Heart left ventricle (tissue), 16 donors: ENCODE measurements around the gene CCDC28B. TPM values are rescaled to one million over a fixed set of nuclear protein-coding genes. Genes with fewer than 3 reads are reported as not detected.

Source experiments
- ATAC-seq, 4 donors: fragments of 200-7000 bp; cut with Tn5 transposase; one replicate each; pipeline ENCODE4 v1.9.1; 2020 to 2022; ENCODE audit warnings: moderate library complexity in 4 of 4, mild to moderate bottlenecking in 3 of 4, moderate number of reproducible peaks in 1 of 4
- DNase-seq, 5 donors: peaks; one replicate each; pipeline ENCODE4 v3.0.0-alpha.2; 2020
- H3K27ac ChIP-seq, 12 donors: fragments of 200-600 bp; sonication (generic) in 4 of 12; one replicate each; pipeline versions ENCODE4 v1.5.0 to v1.8.0; 2016 to 2022; ENCODE audit warnings: mild to moderate bottlenecking in 2 of 12
- H3K27me3 ChIP-seq, 9 donors: fragments of 200-600 bp; sonication (generic) in 2 of 9; one replicate each; pipeline versions ENCODE4 v1.5.1 to v1.8.0; 2016 to 2022; ENCODE audit warnings: mild to moderate bottlenecking in 3 of 9
- H3K36me3 ChIP-seq, 9 donors: fragments of 200-600 bp; sonication (generic) in 2 of 9; one replicate each; pipeline versions ENCODE4 v1.5.0 to v1.8.0; 2018 to 2022; ENCODE audit warnings: mild to moderate bottlenecking in 2 of 9
- H3K4me1 ChIP-seq, 12 donors: fragments of 200-600 bp; sonication (generic) in 4 of 12; one replicate each; pipeline versions ENCODE4 v1.5.0 to v1.8.0; 2016 to 2022; ENCODE audit warnings: mild to moderate bottlenecking in 3 of 12
- H3K4me3 ChIP-seq, 12 donors: fragments of 200-600 bp; sonication (generic) in 4 of 12; one replicate each; pipeline versions ENCODE4 v1.5.0 to v1.8.0; 2017 to 2022; ENCODE audit warnings: mild to moderate bottlenecking in 9 of 12, moderate library complexity in 4 of 12
- H3K9me3 ChIP-seq, 12 donors: fragments of 200-600 bp; sonication (generic) in 4 of 12; one replicate each; pipeline versions ENCODE4 v1.5.0 to v1.8.0; 2016 to 2022; ENCODE audit warnings: mild to moderate bottlenecking in 1 of 12
- POLR2A ChIP-seq, 2 donors: fragments of 450-650 bp; IDR thresholded peaks; one replicate each; pipeline ENCODE4 v1.6.1; 2017; ENCODE audit warnings: antibody characterized with exemption in 2 of 2, mild to moderate bottlenecking in 2 of 2, moderate library complexity in 2 of 2
- WGBS, 4 donors: extraction: QIAGEN DNeasy Blood & Tissue Kit in 2 of 4; methylation state at CpG; one replicate each; pipeline versions ENCODE4 v1.1.5 to v1.1.7; 2013 to 2018; 5-methylcytosine and 5-hydroxymethylcytosine counted together
- intact Hi-C, 10 donors: fragments of 100-400 bp; cut with DNase I; formaldehyde crosslinking; loops; one replicate each; pipeline versions ENCODE4 v1.11.1 to v1.14.2; 2022
- polyA plus RNA-seq, 2 donors: library from polyadenylated mRNA; stranded (reverse); fragments of 200-250 nt; gene quantifications; one replicate each; pipeline ENCODE4 v1.2.3, GENCODE V29; 2013
- total RNA-seq, 9 donors: library from RNA; depleted of rRNA in 2 of 9; stranded (reverse); fragments of >200 nt in 2 of 9; fragmentation: NEBNext Ultra II Directional in 3 of 9; extraction: Animal tissue kit (Norgen Biotek cat#: 25700) in 3 of 9; gene quantifications; one replicate each; pipeline versions ENCODE4 v1.1.0 to v1.2.4, GENCODE V29; 2016 to 2023
- TF ChIP-seq, protein P1 (sequence below), 12 donors: fragments of 200-600 bp; sonication (generic) in 4 of 12; IDR thresholded peaks; one replicate each; pipeline versions ENCODE4 v1.5.0 to v1.8.0; 2018 to 2022; ENCODE audit warnings: antibody characterized with exemption in 12 of 12, mild to moderate bottlenecking in 5 of 12
- donor health status: ischemic (EF 13 %, LVEDD 7.1; RV severe dilation, severe dysfunction).
- donor health status: healthy with polysubstance abuse.
- donor health status: DM: no; HTN: yes; CAD: no.
- donor health status: DM: no; HTN: no; CAD: no.
- donor health status: ischemic (EF 25% LVEDD 6.9; RV normal size, moderate dysfunction).
- donor health status: ischemic (EF 25% LVEDD 5.7; RV mildly dilated, moderate dysfunction).
- donor health status: healthy.
- donor health status: DM: yes; HTN: yes; CAD: no.
- donor health status: ischemic (EF 35%, LVEDD 5.7; RV mildly dilated, moderate dysfunction).
- donor health status: nonischemic (EF 11% LVEDD 7.7; RV severe dilation, severe dysfunction).
- donor health status: DM: yes; HTN: yes; CAD: no.
- donor health status: PGD.
- donor health status: ischemic (EF 29% LVEDD 5.4; RV normal size, mild dysfunction).
- donor health status: nonischemic (EF 23%, LVEDD 6.1; RV moderate dilation, normal function).

Gene CCDC28B
- total and polyA plus RNA-seq, 11 donors, result 12.5 to 40.2 (median 17.0) TPM

DNA sequence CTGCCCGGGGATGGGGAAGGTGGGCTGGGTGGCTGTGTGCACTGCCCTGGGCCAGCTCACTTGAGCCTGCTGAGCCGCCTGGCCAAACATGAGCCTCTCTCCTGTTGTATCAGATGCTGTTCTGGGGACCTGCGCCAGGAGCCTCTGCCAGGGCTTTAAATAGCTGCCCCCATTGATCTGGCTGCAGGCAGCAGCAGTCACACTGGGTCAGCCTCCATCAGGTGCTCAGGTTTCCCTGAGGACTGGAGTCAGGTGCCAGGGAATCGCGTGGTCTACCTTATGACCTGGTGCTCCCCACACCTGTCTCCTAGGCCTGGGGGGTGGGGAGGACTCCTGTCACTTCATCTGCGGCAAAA, 700 bp upstream of the CCDC28B start:
- Histone ChIP-seq H3K4me1 (peaks cover 5 to 49% (median 24%) of the 10 kb centered on the region in 12 donors), H3K27me3 (no peaks in the 10 kb centered on the region), H3K4me3 (peak overlapping the region in 10 of 12 donors; percentile 39 to 78 (median 69)), H3K9me3 (no peaks in the 10 kb centered on the region), H3K27ac (peak overlapping the region in 11 of 12 donors; percentile 78 to 93 (median 87)), H3K36me3 (peaks cover 2 to 42% (median 34%) of the 10 kb centered on the region in 9 donors)
- WGBS, 4 donors, result 23 to 39% (median 32%) methylated on average over 5 to 6 of the region's 6 CpGs
- DNase-seq (peak; percentile 70 to 90 (median 77)), ATAC-seq (peak; percentile 55 to 73 (median 67))
- intact Hi-C loops, result loop anchor here in 1 of 10 donors (2.0 kb wide), 1 partner anchor 19 kb away; no protein-coding TSS in a partner anchor
- TF ChIP-seq, protein P1, sequence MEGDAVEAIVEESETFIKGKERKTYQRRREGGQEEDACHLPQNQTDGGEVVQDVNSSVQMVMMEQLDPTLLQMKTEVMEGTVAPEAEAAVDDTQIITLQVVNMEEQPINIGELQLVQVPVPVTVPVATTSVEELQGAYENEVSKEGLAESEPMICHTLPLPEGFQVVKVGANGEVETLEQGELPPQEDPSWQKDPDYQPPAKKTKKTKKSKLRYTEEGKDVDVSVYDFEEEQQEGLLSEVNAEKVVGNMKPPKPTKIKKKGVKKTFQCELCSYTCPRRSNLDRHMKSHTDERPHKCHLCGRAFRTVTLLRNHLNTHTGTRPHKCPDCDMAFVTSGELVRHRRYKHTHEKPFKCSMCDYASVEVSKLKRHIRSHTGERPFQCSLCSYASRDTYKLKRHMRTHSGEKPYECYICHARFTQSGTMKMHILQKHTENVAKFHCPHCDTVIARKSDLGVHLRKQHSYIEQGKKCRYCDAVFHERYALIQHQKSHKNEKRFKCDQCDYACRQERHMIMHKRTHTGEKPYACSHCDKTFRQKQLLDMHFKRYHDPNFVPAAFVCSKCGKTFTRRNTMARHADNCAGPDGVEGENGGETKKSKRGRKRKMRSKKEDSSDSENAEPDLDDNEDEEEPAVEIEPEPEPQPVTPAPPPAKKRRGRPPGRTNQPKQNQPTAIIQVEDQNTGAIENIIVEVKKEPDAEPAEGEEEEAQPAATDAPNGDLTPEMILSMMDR (IDR thresholded peaks at IDR 0.05), result no peak
- no peak for TF ChIP-seq POLR2A (IDR thresholded peaks at IDR 0.05)

DNA sequence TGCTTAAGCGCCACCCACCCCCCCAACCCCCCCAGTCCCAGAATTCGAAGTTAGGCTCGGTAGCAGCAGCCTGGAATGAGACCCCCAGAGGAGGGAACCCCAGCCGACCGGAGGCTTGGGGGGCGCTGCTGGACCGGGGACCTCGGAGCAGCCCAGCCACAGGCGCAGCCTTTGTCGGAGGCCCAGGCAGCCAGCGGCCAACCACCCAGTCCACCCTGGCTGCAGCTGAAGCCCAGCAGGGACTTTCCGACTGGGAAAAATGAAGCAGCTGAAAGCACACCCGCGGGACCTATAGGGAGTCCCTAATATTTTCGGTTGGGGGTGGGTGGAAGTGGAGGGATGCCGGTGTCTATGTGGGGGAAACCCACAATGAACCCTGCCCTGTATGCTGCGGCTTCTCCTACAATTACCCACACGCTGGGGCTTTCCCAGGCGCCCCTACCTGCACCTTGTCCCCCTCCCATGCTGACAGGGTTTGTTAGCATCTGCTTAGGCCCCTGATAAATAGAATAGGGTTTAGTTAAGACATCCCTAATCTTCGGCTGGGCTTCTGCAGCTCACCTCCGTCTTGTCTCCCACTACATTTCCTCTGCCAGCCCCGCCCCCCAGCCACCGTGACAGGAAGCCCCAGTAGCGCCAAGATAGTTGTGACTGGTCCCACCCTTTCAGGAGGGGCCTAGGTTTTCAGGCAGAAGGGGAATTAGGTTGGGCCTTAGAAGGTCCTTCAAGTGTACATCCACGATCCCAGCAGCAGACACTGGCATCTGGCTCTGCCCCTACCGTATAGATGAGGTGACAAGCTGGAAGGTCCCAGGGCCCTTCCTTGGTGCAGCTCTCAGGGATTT, 838 bp downstream of the CCDC28B start:
- Histone ChIP-seq H3K9me3 (no peaks in the 10 kb centered on the region), H3K27ac (peak overlapping the region; percentile 37 to 93 (median 86)), H3K4me1 (peaks cover 5 to 56% (median 34%) of the 10 kb centered on the region in 12 donors), H3K27me3 (no peaks in the 10 kb centered on the region), H3K36me3 (peaks cover 0 to 27% (median 19%) of the 10 kb centered on the region in 9 donors), H3K4me3 (peak overlapping the region; percentile 39 to 78 (median 66))
- 1 to 2% (median 1%) methylated on average over 22 to 26 of the region's 26 CpGs for WGBS, 4 donors
- TF ChIP-seq, protein P1 (IDR thresholded peaks at IDR 0.05), result peak in 3 of 12 donors; percentile 11 to 29 (median 27)
- TF ChIP-seq POLR2A (IDR thresholded peaks at IDR 0.05), result no peak
- intact Hi-C loops, result loop anchor here in 1 of 10 donors (2.0 kb wide), 1 partner anchor 20 kb away; no protein-coding TSS in a partner anchor
- peak; percentile 77 to 85 (median 79) for DNase-seq
- peak; percentile 32 to 66 (median 47) for ATAC-seq

DNA sequence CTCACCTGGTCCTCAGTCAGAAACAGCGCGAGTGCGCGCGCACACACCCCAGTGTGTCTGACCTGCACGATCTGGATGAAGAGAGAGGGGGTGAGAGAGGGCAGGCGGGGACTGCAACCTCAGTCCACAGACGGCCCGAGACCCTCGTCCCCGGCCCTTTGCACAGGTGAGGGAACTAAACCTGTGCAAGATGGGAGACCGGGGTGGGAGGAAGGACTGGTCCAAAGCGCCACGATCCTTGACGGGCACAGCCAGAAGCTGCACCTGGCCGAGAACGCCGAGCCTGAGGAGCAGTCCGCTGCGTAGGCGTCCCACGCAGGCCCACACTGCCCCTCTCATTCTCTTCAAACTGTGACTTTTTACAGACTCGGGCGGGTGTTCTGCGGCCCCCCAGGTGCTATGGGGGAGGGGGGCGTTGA, 4.6 kb downstream of the CCDC28B start:
- DNase-seq (no peak), ATAC-seq (no peak)
- no peaks in the 10 kb centered on the region for H3K27me3 ChIP-seq
- intact Hi-C loops, result no loop called here
- H3K4me1 ChIP-seq, result peaks cover 5 to 47% (median 26%) of the 10 kb centered on the region in 12 donors
- peak overlapping the region; percentile 19 to 82 (median 64) for H3K4me3 ChIP-seq
- 33 to 42% (median 38%) methylated on average over 24 to 26 of the region's 26 CpGs for WGBS, 4 donors
- H3K27ac ChIP-seq, result peak overlapping the region in 6 of 12 donors; percentile 36 to 68 (median 55)
- TF ChIP-seq, protein P1 (IDR thresholded peaks at IDR 0.05), result no peak
- TF ChIP-seq POLR2A (IDR thresholded peaks at IDR 0.05), result no peak
- H3K9me3 ChIP-seq, result no peaks in the 10 kb centered on the region
- peaks cover 0 to 6% (median 0%) of the 10 kb centered on the region in 9 donors for H3K36me3 ChIP-seq
